H9 (cell line): Measurements from ENCODE around the gene LYRM9. TPM values are rescaled to one million over a fixed set of nuclear protein-coding genes. Genes with fewer than 3 reads are reported as not detected.
A peak's percentile ranks its signal among the peaks of the same experiment; 100 is the strongest.

Experiments
- DNase-seq: peaks from one replicate; pipeline ENCODE4 v3.0.0-alpha.2; 2017
- H2AFZ ChIP-seq: one replicate; pipeline ENCODE4 v1.6.1; 2013; ENCODE audit warnings: mild to moderate bottlenecking, low read length, control low read depth, moderate library complexity
- H2AK5ac ChIP-seq: 2 replicates; pipeline ENCODE4 v1.6.1; 2013; ENCODE audit warnings: low read length, control low read depth, mixed read lengths; ENCODE audit not compliant: insufficient read length
- H2BK120ac ChIP-seq: one replicate; pipeline ENCODE4 v1.6.1; 2013; ENCODE audit warnings: low read depth, mild to moderate bottlenecking, low read length, control low read depth, inconsistent platforms; ENCODE audit not compliant: poor library complexity, severe bottlenecking
- H2BK12ac ChIP-seq: 2 replicates; pipeline ENCODE4 v1.6.1; 2013; ENCODE audit warnings: low read length, control low read depth, mixed read lengths, low read depth; ENCODE audit not compliant: insufficient read length
- H2BK15ac ChIP-seq: 2 replicates; pipeline ENCODE4 v1.6.1; 2013; ENCODE audit warnings: low read depth, low read length, control low read depth
- H2BK20ac ChIP-seq: one replicate; pipeline ENCODE4 v1.6.1; 2013; ENCODE audit warnings: low read depth, mild to moderate bottlenecking, low read length, control low read depth, inconsistent platforms; ENCODE audit not compliant: poor library complexity, severe bottlenecking
- H2BK5ac ChIP-seq: 2 replicates; pipeline ENCODE4 v1.6.1; 2013; ENCODE audit warnings: low read length, control low read depth, mixed read lengths; ENCODE audit not compliant: insufficient read length
- H3K14ac ChIP-seq: 2 replicates; pipeline ENCODE4 v1.6.1; 2013; ENCODE audit warnings: low read length, control low read depth; ENCODE audit not compliant: insufficient read depth
- H3K18ac ChIP-seq: 2 replicates; pipeline ENCODE4 v1.6.1; 2013; ENCODE audit warnings: low read depth, mild to moderate bottlenecking, mixed read lengths, low read length, control low read depth; ENCODE audit not compliant: insufficient read length
- H3K23ac ChIP-seq: 2 replicates; pipeline ENCODE4 v1.6.1; 2013; ENCODE audit warnings: low read length, control low read depth, mixed read lengths, low read depth; ENCODE audit not compliant: insufficient read length
- H3K23me2 ChIP-seq: 2 replicates; pipeline ENCODE4 v1.6.1; 2013; ENCODE audit warnings: low read depth, mild to moderate bottlenecking, mixed read lengths, low read length, control low read depth; ENCODE audit not compliant: insufficient read length, poor library complexity, severe bottlenecking
- H3K27ac ChIP-seq: 2 replicates; pipeline ENCODE4 v1.5.1; 2013; ENCODE audit warnings: low read length, control low read depth, mixed read lengths, low read depth; ENCODE audit not compliant: insufficient read length
- H3K27me3 ChIP-seq: 2 replicates; pipeline ENCODE4 v1.6.1; 2013; ENCODE audit warnings: low read length, control low read depth, inconsistent platforms; ENCODE audit not compliant: insufficient read depth
- H3K4ac ChIP-seq: 2 replicates; pipeline ENCODE4 v1.6.1; 2013; ENCODE audit warnings: low read depth, mild to moderate bottlenecking, control low read depth, inconsistent platforms, low read length, moderate library complexity
- H3K4me1 ChIP-seq: 2 replicates; pipeline ENCODE4 v1.6.1; 2013; ENCODE audit warnings: low read length, control low read depth, inconsistent platforms; ENCODE audit not compliant: insufficient read depth
- H3K4me2 ChIP-seq: 2 replicates; pipeline ENCODE4 v1.6.1; 2013; ENCODE audit warnings: low read length, control low read depth, mixed read lengths; ENCODE audit not compliant: insufficient read length, insufficient read depth
- H3K56ac ChIP-seq: 2 replicates; pipeline ENCODE4 v1.6.1; 2013; ENCODE audit warnings: low read depth, mild to moderate bottlenecking, mixed read lengths, low read length, control low read depth; ENCODE audit not compliant: insufficient read length
- H3K79me1 ChIP-seq: 2 replicates; pipeline ENCODE4 v1.6.1; 2013; ENCODE audit warnings: low read depth, mild to moderate bottlenecking, moderate library complexity, low read length, control low read depth, inconsistent platforms; ENCODE audit not compliant: insufficient read depth, poor library complexity, severe bottlenecking
- H3K79me2 ChIP-seq: 2 replicates; pipeline ENCODE4 v1.6.1; 2013; ENCODE audit warnings: low read length, control low read depth, inconsistent platforms; ENCODE audit not compliant: insufficient read depth
- H3K9ac ChIP-seq: 2 replicates; pipeline ENCODE4 v1.6.1; 2013; ENCODE audit warnings: low read length, control low read depth, mixed read lengths; ENCODE audit not compliant: insufficient read length; ENCODE audit errors: extremely low read depth
- H3K9me3 ChIP-seq: one replicate; pipeline ENCODE4 v1.6.1; 2013; ENCODE audit warnings: low read depth, low read length, inconsistent platforms; ENCODE audit not compliant: control insufficient read depth
- H3T11ph ChIP-seq: one replicate; pipeline ENCODE4 v1.6.1; 2013; ENCODE audit warnings: mild to moderate bottlenecking, low read length, control low read depth, inconsistent platforms
- H4K20me1 ChIP-seq: one replicate; pipeline ENCODE4 v1.6.1; 2013; ENCODE audit not compliant: control insufficient read depth, insufficient read length, insufficient read depth
- H4K5ac ChIP-seq: 2 replicates; pipeline ENCODE4 v1.6.1; 2013; ENCODE audit warnings: low read depth, mild to moderate bottlenecking, mixed read lengths, low read length, control low read depth; ENCODE audit not compliant: insufficient read length
- H4K8ac ChIP-seq: replicated peaks from 2 replicates; pipeline ENCODE4 v1.6.1; 2013; ENCODE audit warnings: low read length, control low read depth, mixed read lengths, low read depth; ENCODE audit not compliant: insufficient read length
- H4K91ac ChIP-seq: 2 replicates; pipeline ENCODE4 v1.6.1; 2013; ENCODE audit warnings: low read depth, mild to moderate bottlenecking, moderate library complexity, mixed read lengths, low read length, control low read depth; ENCODE audit not compliant: insufficient read length
- H3K27ac Mint-ChIP-seq, 3 experiments: 2 replicates in 2 of 3; 3 replicates in 1 of 3; pipeline ENCODE4 v1.8.0; 2020 to 2021; ENCODE audit warnings: mixed read lengths in 3 of 3, mild to moderate bottlenecking in 1 of 3, moderate library complexity in 1 of 3
- H3K27me3 Mint-ChIP-seq: 2 replicates; pipeline ENCODE4 v1.8.0; 2021; ENCODE audit warnings: low read depth, mild to moderate bottlenecking, moderate library complexity, mixed read lengths
- H3K36me3 Mint-ChIP-seq, 3 experiments: 2 replicates in 2 of 3; 3 replicates in 1 of 3; pipeline ENCODE4 v1.8.0; 2020 to 2021; ENCODE audit warnings: low read depth in 3 of 3, mixed read lengths in 3 of 3; ENCODE audit not compliant: insufficient read depth in 1 of 3
- H3K4me1 Mint-ChIP-seq, 2 experiments: 2 replicates each; pipeline ENCODE4 v1.8.0; 2020; ENCODE audit warnings: mixed read lengths in 2 of 2
- H3K4me3 Mint-ChIP-seq, 2 experiments: 2 replicates in 1 of 2; 3 replicates in 1 of 2; pipeline ENCODE4 v1.8.0; 2020 to 2021; ENCODE audit warnings: mild to moderate bottlenecking in 2 of 2, mixed read lengths in 2 of 2, moderate library complexity in 1 of 2
- H3K9me3 Mint-ChIP-seq, 2 experiments: 2 replicates in 1 of 2; 3 replicates in 1 of 2; pipeline ENCODE4 v1.8.0; 2020; ENCODE audit warnings: mild to moderate bottlenecking in 2 of 2, mixed read lengths in 2 of 2, moderate library complexity in 1 of 2
- CTCF ChIP-seq: fragments of 200-600 bp; sonication (generic); conservative IDR thresholded peaks from 3 replicates; pipeline ENCODE4 v1.8.0; 2021; ENCODE audit warnings: antibody characterized with exemption, mild to moderate bottlenecking
- WGBS: extraction: QIAGEN DNeasy Blood & Tissue Kit; methylation state at CpG from one replicate; pipeline ENCODE4 v1.1.7; 2013; ENCODE audit warnings: missing lambda C conversion rate, low lambda C conversion rate, mixed read lengths; ENCODE audit not compliant: insufficient read length; ENCODE audit errors: extremely low coverage; 5-methylcytosine and 5-hydroxymethylcytosine counted together
- total RNA-seq: library from RNA; stranded (reverse); gene quantifications from 2 replicates; pipeline ENCODE4 v1.2.1, GENCODE V29; 2021

Gene LYRM9
- total RNA-seq, 1 experiment from 2014 or later: 2.2 TPM

- DNase-seq: peak; percentile 87
- H3K27me3 Mint-ChIP-seq: peaks cover 11% of the 10 kb centered on the region
- Histone ChIP-seq H2BK5ac (no peak overlapping the region), H3K18ac (peak overlapping the region; percentile 51), H2AK5ac (no peak overlapping the region), H3K23ac (no peak overlapping the region), H3K4me1 (peaks cover 15% of the 10 kb centered on the region; the same call in 1 of the 2 replicates), H3K4ac (no peak overlapping the region), H3K9me3 (no peaks in the 10 kb centered on the region), H2BK120ac (no peak overlapping the region), H3K14ac (peak overlapping the region; percentile 27), H4K91ac (no peak overlapping the region), H4K20me1 (no peaks in the 10 kb centered on the region), H4K8ac (no peak overlapping the region), H3K27ac (no peak overlapping the region), H2AFZ (no peak overlapping the region), H2BK20ac (no peak overlapping the region), H3T11ph (no peak overlapping the region), H3K4me2 (peak overlapping the region; percentile 37), H4K5ac (no peak overlapping the region), H3K79me2 (no peaks in the 10 kb centered on the region), H3K56ac (no peak overlapping the region), H3K27me3 (no peaks in the 10 kb centered on the region), H2BK12ac (no peak overlapping the region), H3K23me2 (no peaks in the 10 kb centered on the region), H3K79me1 (no peaks in the 10 kb centered on the region), H3K9ac (no peak overlapping the region), H2BK15ac (no peak overlapping the region)
- H3K4me3 Mint-ChIP-seq: peak overlapping the region; percentile 25 to 60; a peak in 2 of 5 replicates
- peak overlapping the region; percentile 22 to 86 (median 57) for H3K27ac Mint-ChIP-seq
- peaks cover 0 to 3% of the 10 kb centered on the region in 2 experiments; a peak in 2 of 5 replicates for H3K9me3 Mint-ChIP-seq
- H3K36me3 Mint-ChIP-seq: peaks cover 0 to 3% (median 2%) of the 10 kb centered on the region in 3 experiments; a peak in 1 of 7 replicates
- H3K4me1 Mint-ChIP-seq: peaks cover 49 to 51% of the 10 kb centered on the region in 2 experiments
- no CpG with 5 or more reads among the region's 7 CpGs for WGBS
- no peak for TF ChIP-seq CTCF
Measured at GRCh38 chr17:27888945-27889344, 4.2 kb downstream of the LYRM9 start.
